Thyroid gland (tissue), 4 donors: ENCODE measurements around the gene SCO2. TPM values are rescaled to one million over a fixed set of nuclear protein-coding genes. Genes with fewer than 3 reads are reported as not detected.
"Not testable (repeated sequence)": the region's sequence is repeated elsewhere in the genome, so short reads cannot be mapped to it uniquely, and the experiment has no call there.

Source experiments
- DNase-seq, 2 donors: peaks; one replicate each; pipeline ENCODE4 v3.0.0-alpha.2; 2019
- H3K27ac ChIP-seq, 3 donors: fragments of 200-600 bp; sonication (generic); 1 replicate in 2 of 3; 2 replicates in 1 of 3; pipeline ENCODE4 v1.5.1; 2016 to 2019; ENCODE audit warnings: mild to moderate bottlenecking in 1 of 3, moderate library complexity in 1 of 3
- H3K27me3 ChIP-seq: fragments of 200-600 bp; sonication (generic); one replicate; pipeline ENCODE4 v1.5.1; 2019
- H3K36me3 ChIP-seq, 2 donors: fragments of 200-600 bp; sonication (generic); one replicate each; pipeline ENCODE4 v1.5.1; 2016 to 2019
- H3K4me1 ChIP-seq, 2 donors: fragments of 200-600 bp; sonication (generic); one replicate each; pipeline ENCODE4 v1.5.1; 2017 to 2019
- H3K4me3 ChIP-seq, 3 donors: fragments of 200-600 bp; sonication (generic); replicated peaks in 1 of 3; 1 replicate in 2 of 3; 2 replicates in 1 of 3; pipeline ENCODE4 v1.5.1; 2016; ENCODE audit warnings: mild to moderate bottlenecking in 1 of 3
- H3K9me3 ChIP-seq: fragments of 200-600 bp; sonication (generic); one replicate; pipeline ENCODE4 v1.5.1; 2017
- CTCF ChIP-seq, 6 experiments: fragments of 200-600 bp in 3 of 6; fragments of 450-650 bp in 3 of 6; sonication (generic) in 3 of 6; IDR thresholded peaks; one replicate each; pipeline ENCODE4 v1.5.1; 2016 to 2019; ENCODE audit warnings: antibody characterized with exemption in 6 of 6, mild to moderate bottlenecking in 2 of 6, inconsistent platforms in 1 of 6, moderate library complexity in 1 of 6
- POLR2A ChIP-seq, 2 donors: fragments of 450-650 bp; IDR thresholded peaks; one replicate each; pipeline ENCODE4 v1.6.1; 2017; ENCODE audit warnings: antibody characterized with exemption in 2 of 2, mild to moderate bottlenecking in 2 of 2, moderate library complexity in 1 of 2
- WGBS, 2 donors: methylation state at CpG; one replicate each; pipeline ENCODE4 v1.1.5; 2017; 5-methylcytosine and 5-hydroxymethylcytosine counted together
- intact Hi-C: fragments of 100-400 bp; cut with DNase I; formaldehyde crosslinking; loops from one replicate; pipeline ENCODE4 v1.15.1; 2023
- total RNA-seq, 4 donors: library from RNA; depleted of rRNA; stranded (reverse); fragments of >200 nt; gene quantifications; one replicate each; pipeline ENCODE4 v1.2.3, GENCODE V29; 2016

SCO2 gene
- total RNA-seq, 4 donors from 2014 or later = 2.6 to 5.5 (median 2.9) TPM; not detected in 1

GRCh38 chr22:50521710-50522109 lies 3.7 kb downstream of the SCO2 start:
- peaks cover 29 to 43% of the 10 kb centered on the region in 2 donors for H3K36me3 ChIP-seq
- 95% methylated on average over 7 to 10 of the region's 10 CpGs for WGBS, 2 donors
- intact Hi-C loops = loop anchor here (5.0 kb wide), 1 partner anchor 61 kb away; the partner anchor contains the start of gene CHKB

GRCh38 chr22:50520826-50521453 lies 4.5 kb downstream of the SCO2 start:
- Histone ChIP-seq H3K27ac (no peak overlapping the region), H3K4me3 (no peak overlapping the region), H3K9me3 (no peaks in the 10 kb centered on the region), H3K27me3 (no peaks in the 10 kb centered on the region), H3K4me1 (peaks cover 7 to 10% of the 10 kb centered on the region in 2 donors), H3K36me3 (peaks cover 29 to 45% of the 10 kb centered on the region in 2 donors)
- WGBS, 2 donors = 91 to 95% methylated on average over 11 to 13 of the region's 13 CpGs
- TF ChIP-seq POLR2A (IDR thresholded peaks at IDR 0.05) (no peak), CTCF (IDR thresholded peaks at IDR 0.05) (no peak)
- no peak for DNase-seq
- intact Hi-C loops = loop anchor here (5.0 kb wide), 1 partner anchor 61 kb away; the partner anchor contains the start of gene CHKB

More at GRCh38 chr22:50521710-50522109, 3.7 kb downstream of the SCO2 start:
- H3K27me3 ChIP-seq = no peaks in the 10 kb centered on the region
- no peak overlapping the region for H3K27ac ChIP-seq
- peaks cover 11 to 16% of the 10 kb centered on the region in 2 donors for H3K4me1 ChIP-seq
- no peak overlapping the region for H3K4me3 ChIP-seq
- no peak for DNase-seq
- H3K9me3 ChIP-seq = no peaks in the 10 kb centered on the region
- TF ChIP-seq POLR2A (IDR thresholded peaks at IDR 0.05) = no peak
- no peak for TF ChIP-seq CTCF (IDR thresholded peaks at IDR 0.05)

- not testable (repeated sequence) for H3K27ac ChIP-seq, H3K27me3 ChIP-seq, DNase-seq, H3K9me3 ChIP-seq, H3K4me3 ChIP-seq
- H3K4me1 ChIP-seq = peaks cover 7 to 10% of the 10 kb centered on the region in 2 donors
- H3K36me3 ChIP-seq = peaks cover 29 to 45% of the 10 kb centered on the region in 2 donors
- intact Hi-C loops = loop anchor here (5.0 kb wide), 1 partner anchor 62 kb away; the partner anchor contains the start of gene CHKB
- 98% methylated on average over 8 of the region's 8 CpGs for WGBS, 2 donors
These were observed 5.2 kb downstream of the SCO2 start for GRCh38 chr22:50520184-50520583.

GRCh38 chr22:50519151-50519550 lies 6.2 kb downstream of the SCO2 start:
- no peak for DNase-seq
- Histone ChIP-seq H3K9me3 (no peaks in the 10 kb centered on the region), H3K4me1 (peaks cover 0 to under 1% of the 10 kb centered on the region in 2 donors), H3K36me3 (peaks cover 29 to 45% of the 10 kb centered on the region in 2 donors), H3K27ac (no peak overlapping the region), H3K27me3 (no peaks in the 10 kb centered on the region), H3K4me3 (no peak overlapping the region)
- TF ChIP-seq POLR2A (IDR thresholded peaks at IDR 0.05) = no peak
- TF ChIP-seq CTCF (IDR thresholded peaks at IDR 0.05) = no peak
- 97 to 98% methylated on average over 5 to 7 of the region's 8 CpGs for WGBS, 2 donors
- intact Hi-C loops = no loop called here

- Histone ChIP-seq H3K4me3 (no peak overlapping the region), H3K27me3 (no peaks in the 10 kb centered on the region), H3K36me3 (peaks cover 29 to 42% of the 10 kb centered on the region in 2 donors), H3K4me1 (no peaks in the 10 kb centered on the region), H3K9me3 (no peaks in the 10 kb centered on the region), H3K27ac (no peak overlapping the region)
- TF ChIP-seq POLR2A (IDR thresholded peaks at IDR 0.05) (no peak), CTCF (IDR thresholded peaks at IDR 0.05) (no peak)
- no peak for DNase-seq
- 100% methylated on average over 1 to 3 of the region's 7 CpGs for WGBS, 2 donors
- intact Hi-C loops = no loop called here
These were observed 6.8 kb downstream of the SCO2 start for GRCh38 chr22:50518606-50519005.
